GM21576 (cell line): Measurements from ENCODE around the gene EDIL3.
"Not testable (repeated sequence)": the region's sequence is repeated elsewhere in the genome, so short reads cannot be mapped to it uniquely, and the experiment has no call there.

Experiments
- ATAC-seq: cut with Tn5 transposase; IDR thresholded peaks from one replicate; pipeline ENCODE4 v1.9.1; 2021; ENCODE audit warnings: mild to moderate bottlenecking, moderate library complexity; ENCODE audit not compliant: unreplicated experiment

Gene EDIL3

DNA sequence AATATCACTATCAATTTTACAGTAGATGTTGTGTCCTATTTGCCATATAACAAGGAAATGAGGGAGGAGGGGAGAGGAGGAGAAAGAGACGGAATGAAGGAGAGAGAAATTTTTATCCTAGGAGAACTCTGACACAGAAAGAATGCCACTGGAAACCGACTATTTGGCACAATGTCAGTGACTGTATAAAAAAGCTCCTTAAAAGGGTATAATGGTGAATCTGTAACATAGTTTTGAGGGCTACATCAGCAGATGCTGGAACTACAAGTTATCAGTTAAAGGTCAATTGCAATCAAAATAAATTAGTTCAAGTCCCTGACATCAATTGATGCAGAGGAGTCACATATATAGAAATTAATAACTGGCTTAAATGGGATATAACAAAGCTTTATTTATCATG, 5.7 kb downstream of the EDIL3 start:
- ATAC-seq: no peak

DNA sequence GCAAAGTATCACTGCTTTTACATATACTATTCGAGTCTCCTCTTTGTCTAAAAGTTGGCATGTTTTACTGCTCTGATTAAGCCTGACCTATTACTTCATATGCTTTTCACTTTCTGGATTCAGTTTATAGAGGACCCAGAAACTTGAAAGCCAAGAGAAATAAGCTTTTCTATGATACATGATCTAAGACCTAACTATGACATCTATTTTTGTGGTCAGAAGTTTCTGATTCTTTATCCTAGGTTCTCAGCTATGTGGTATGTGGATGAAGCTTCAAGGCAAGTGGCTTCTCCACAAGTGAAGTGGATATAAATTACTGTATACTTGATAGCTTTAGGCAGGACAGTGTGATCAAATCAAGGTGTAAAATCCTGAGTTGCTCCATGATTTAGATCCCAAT, 6.3 kb downstream of the EDIL3 start:
- no peak for ATAC-seq

GRCh38 chr5:84376346-84376745, 8.3 kb downstream of the EDIL3 start:
- ATAC-seq: no peak

GRCh38 chr5:84374568-84374967, 10.1 kb downstream of the EDIL3 start:
- ATAC-seq: no peak

DNA sequence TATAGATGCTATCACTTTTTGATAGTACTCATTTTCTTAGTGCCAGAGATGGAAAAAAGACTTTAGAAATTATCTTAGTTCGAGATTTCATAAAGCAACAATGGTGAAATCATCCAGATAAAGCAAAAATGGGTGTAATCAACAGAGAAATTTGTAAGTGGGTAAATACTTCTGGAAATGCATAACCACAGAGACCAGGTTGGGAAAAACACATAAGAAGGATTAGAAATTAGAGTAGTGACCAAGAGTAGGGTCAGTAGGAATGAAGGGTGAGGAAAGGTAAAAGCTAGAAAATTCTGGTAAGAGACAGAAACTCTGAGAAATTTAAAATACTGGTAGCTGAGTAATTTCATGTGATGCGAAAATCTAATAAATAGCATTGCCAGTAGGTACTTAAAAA, 11.2 kb downstream of the EDIL3 start:
- no peak for ATAC-seq

DNA sequence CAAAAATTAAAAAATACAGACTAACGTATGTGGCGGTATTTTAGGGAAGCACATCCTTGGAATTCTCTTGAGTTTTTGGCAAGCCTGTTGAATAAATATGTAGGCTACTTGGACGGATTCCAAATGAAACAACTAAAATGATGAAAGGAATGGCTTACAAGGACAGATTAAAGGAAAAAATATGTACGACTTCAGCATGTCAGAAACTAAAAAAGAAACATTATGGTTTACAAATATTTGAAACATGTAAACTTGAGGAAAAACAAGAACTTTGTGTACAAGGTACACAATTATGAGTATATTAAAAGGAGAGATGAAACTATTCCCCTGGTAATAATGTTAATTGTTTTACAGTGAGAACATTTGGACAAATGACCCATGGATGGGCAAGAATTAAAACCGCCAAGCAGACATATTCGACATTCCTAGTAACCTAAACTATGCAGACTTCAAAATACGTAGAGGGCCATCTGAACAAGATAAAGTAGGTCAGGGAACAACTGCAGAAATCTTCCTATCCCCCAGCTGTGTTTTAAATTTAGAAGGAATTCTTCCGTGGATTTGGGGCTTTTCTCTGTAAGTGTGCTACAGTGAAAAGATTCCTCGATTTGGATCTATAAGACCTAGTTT, 12.5 kb downstream of the EDIL3 start:
- no peak for ATAC-seq

DNA sequence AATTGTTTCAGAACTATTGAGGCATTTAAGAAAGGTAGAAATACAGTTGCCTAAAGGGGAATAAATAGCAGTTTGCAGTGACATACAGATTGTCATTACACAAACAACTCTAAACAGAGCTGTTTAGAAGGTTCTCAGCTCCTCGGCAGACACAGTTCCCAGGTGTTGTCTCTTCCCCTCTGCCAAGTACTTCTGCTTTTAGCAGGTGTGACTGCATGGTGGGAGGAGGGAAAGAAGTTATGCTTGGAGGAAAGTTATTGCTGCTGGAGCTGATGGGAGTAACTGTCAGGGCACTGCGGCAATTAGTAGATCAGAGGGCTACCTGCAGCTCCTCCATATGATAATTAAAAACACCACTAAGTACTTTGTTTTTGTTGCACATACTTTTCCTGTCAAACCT, 14.5 kb downstream of the EDIL3 start:
- ATAC-seq: no peak

GRCh38 chr5:84364043-84364442, 20.6 kb downstream of the EDIL3 start:
- ATAC-seq: no peak

DNA sequence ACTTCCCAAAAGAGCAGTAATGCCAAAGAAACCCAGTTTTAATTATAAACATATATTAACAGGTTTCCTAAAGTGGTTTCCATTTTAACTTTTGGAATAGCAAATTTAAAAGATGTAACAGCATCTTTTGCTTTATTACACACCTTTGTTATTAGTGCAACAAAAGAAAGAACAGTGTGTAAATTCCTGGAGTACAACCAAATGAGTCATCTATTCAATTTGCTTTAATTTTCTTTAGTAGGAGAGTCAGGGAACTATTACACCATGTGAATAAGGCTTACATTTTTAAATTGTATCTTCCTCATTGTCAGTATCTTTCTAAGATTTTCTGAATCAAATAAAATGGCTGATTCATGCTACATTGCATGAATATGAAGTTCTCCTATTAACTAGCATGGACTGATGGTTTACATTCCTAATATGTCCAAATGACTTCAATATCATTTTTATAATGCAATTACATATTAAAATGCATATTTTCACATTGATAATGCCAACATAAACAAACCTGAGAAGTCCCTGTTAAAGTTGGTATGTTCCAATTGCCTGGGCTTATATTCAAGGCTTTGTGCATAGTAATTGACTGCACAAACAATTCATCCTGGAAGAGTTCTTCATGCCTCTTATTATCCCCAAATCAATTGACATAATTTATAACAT, 22.5 kb downstream of the EDIL3 start:
- ATAC-seq: no peak

DNA sequence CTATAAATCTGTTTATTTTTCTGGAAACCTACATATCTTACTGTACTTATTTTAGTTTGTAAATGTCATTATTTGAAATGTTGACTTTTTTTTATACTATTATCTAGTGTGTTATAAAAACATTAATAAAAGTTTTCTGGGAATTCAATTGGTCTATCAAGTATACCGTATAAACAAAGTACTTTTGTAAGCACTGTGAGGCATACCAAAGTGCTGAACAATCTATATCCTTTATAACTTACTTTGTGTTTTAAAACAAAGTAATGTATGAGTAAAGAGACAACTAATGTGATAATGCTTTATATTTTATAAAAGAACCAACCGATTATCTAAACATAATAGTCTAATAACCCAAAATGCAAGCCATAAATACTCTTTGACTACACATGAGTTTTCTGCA, 23.1 kb downstream of the EDIL3 start:
- ATAC-seq: no peak

DNA sequence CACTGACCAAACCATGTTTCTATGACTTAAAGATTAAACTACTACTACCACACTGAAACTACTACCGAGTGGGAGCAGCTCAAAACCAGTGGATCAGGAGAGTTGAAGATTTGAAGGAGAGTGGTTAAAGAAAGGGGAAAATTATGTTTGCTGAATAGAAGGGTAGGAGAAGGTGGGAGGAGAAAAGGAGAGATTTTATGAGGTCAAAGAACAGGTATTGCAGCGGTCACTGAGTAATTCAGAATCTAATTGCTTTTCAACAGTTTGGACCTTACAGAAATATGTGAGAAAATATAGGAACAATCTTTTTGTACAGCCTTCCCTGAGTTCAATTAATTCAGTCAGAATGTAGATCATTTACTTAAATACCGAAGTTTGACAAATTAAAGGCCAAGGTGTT, 24.6 kb downstream of the EDIL3 start:
- ATAC-seq: no peak

- no peak for ATAC-seq
Measured at GRCh38 chr5:84354101-84354500, 30.6 kb downstream of the EDIL3 start.

DNA sequence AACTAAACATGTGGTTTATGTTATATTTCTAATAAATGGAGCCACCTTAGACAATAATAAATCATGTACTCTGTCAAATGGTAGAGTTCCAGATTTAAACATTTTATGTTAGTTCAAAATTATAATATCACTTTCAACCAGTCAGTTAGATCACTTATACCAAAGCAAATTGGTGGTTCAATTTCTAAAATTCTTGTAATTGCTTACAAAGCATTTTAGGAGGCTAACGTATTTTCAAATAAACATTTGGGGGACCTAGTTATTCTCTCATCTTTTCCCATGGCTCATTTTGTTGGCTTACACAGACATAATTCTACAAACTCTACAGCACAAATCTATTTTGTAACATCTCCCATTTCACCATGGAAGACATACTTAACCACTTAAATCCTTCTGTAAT, 39.9 kb downstream of the EDIL3 start:
- no peak for ATAC-seq

DNA sequence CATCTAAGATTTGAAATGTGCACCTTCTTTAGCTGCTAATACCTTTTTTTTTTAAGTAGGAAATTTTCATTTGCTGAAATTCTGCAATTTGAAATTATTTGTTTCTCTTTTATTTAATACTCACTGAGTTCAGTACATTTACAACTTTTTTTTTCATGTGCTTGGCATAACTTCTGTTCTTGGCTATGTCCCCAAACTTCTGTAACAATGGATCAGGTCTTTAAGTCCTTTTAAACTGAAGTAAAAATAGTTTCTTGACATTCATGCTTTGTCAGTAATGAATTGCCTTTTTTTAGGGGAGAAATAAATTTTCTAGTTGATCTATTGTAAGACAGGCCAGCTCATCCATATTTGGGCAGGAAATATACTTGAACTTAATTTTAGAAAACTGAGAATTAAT, 41.5 kb downstream of the EDIL3 start:
- no peak for ATAC-seq

DNA sequence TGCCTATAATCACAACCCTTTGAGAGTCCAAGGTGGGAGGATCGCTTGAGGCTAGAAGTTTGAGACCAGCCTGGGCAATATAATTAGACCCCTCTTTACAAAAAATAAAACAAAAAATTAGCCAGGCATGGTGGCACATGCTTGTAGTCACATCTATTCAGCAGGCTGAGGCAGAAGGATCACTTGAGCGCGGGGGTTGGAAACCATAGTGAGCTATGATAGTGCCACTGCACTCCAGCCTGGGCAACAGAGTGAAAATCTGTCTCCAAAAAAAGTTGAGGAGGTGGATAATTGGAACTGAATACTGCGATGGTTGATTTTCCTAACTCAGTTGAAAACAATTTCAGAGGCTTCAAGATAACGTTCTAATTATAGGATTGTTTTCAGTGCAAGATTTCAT, 52.6 kb downstream of the EDIL3 start:
- ATAC-seq: no peak

DNA sequence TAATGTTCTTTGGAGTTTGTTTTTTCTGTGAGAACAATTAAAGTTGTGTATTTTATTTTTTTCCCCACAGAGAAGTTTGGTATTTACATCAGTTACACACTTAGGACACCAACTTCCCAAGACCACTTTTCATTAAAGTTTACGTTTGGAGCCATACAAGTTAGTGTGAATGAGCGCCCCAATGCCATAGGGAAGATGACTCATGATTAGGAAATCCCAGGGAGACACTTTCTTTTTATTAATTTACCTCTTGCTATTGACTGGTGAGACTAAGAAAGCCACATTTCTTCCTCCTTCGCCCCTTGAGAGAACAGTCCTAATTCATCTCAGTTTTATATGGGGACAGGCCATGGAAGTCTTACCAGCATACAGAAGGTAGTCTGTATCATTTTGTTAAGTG, 57.1 kb downstream of the EDIL3 start:
- no peak for ATAC-seq

DNA sequence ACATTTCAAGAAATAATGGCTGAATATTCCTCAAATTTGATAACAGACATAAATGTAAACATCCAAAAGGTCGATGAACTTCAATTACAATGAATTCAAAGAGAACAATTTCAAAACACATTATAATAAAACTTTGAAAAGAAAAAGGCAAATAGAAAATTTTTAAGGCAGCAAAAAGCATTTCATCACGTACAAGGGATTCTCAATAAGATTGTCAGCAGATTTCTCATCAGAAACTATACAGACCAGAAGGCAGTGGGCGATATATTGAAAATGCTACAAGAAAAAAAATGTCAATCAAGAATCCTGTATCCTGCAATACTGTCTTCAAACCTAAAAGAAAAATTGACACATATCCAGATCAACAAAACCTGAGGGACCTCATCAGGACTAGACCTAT, 62.0 kb downstream of the EDIL3 start:
- ATAC-seq: no peak

- ATAC-seq: not testable (repeated sequence)
Measured at GRCh38 chr5:84317826-84318225, 66.9 kb downstream of the EDIL3 start.

DNA sequence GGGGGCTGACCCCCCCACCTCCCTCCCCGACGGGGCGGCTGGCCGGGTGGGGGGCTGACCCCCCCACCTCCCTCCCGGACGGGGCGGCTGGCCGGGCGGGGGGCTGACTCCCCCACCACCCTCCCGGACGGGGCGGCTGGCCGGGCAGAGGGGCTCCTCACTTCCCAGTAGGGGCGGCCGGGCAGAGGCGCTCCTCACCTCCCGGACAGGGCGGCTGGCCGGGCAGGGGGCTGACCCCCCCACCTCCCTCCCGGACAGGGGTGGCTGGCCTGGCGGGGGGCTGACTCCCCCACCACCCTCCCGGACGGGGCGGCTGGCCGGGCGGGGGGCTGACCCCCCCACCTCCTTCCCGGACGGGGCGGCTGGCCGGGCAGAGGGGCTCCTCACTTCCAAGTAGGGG, 72.4 kb downstream of the EDIL3 start:
- not testable (repeated sequence) for ATAC-seq

DNA sequence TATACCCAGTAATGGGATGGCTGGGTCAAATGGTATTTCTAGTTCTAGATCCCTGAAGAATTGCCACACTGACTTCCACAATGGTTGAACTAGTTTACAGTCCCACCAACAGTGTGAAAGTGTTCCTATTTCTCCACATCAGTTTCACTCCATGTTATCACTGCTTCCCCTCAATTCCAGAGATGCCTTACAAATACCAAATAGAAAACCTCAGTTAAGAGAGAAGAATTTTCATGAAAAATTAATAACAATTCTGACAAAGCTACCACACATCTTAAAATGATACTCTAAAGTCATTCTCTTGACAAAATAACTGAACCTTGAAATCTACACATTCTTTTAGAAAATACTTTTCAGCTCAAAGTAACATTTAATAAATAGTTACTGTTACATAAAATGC, 74.8 kb downstream of the EDIL3 start:
- not testable (repeated sequence) for ATAC-seq

GRCh38 chr5:84306601-84307000, 78.1 kb downstream of the EDIL3 start:
- ATAC-seq: no peak

DNA sequence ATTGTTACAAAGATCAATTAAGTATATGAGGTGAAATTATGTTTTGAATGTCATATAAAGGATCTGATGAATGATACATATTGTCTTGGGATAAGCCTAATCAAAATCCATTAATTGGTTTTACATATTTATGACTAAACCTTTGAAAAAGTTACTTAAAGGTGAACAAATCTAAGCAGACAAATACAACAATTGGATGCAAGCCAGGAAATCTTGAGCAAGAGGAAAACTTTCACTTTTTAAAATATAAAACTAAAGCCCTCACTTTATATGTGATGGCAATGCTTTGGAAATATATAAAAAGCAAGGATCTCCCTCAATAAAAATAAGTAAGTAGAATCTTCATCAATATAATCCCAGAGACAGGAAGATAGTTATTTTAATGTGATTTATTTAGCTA, 80.1 kb downstream of the EDIL3 start:
- no peak for ATAC-seq

- ATAC-seq: no peak
Measured at GRCh38 chr5:84303315-84303714, 81.4 kb downstream of the EDIL3 start.
